CD4-positive, CD25-positive, alpha-beta regulatory T cell (primary cell): ENCODE results near the gene KIF26B. TPM values are rescaled to one million over a fixed set of nuclear protein-coding genes. Genes with fewer than 3 reads are reported as not detected.

Experiments
- ATAC-seq, 2 donors: fragments of 150-1000 bp; cut with Tn5 transposase; one replicate each; pipeline ENCODE4 v1.10.0; 2021; ENCODE audit warnings: low read depth in 2 of 2, moderate number of reproducible peaks in 2 of 2, moderate library complexity in 1 of 2
- DNase-seq, 3 donors: peaks; one replicate each; pipeline versions ENCODE4 v3.0.0 to v3.0.0-alpha.2; 2012 to 2022; ENCODE audit warnings: mixed read lengths in 1 of 3
- H3K27ac ChIP-seq: one replicate; pipeline ENCODE4 v1.7.0; 2013; ENCODE audit warnings: mild to moderate bottlenecking, low read length; ENCODE audit not compliant: insufficient read depth, poor library complexity, severe bottlenecking
- H3K27me3 ChIP-seq: one replicate; pipeline ENCODE4 v1.7.0; 2013; ENCODE audit warnings: low read length; ENCODE audit not compliant: control insufficient read depth, insufficient read depth
- H3K36me3 ChIP-seq: one replicate; pipeline ENCODE4 v1.7.0; 2013; ENCODE audit warnings: mild to moderate bottlenecking, low read length, moderate library complexity; ENCODE audit not compliant: control insufficient read depth, insufficient read depth
- H3K4me1 ChIP-seq: 2 replicates; pipeline ENCODE4 v1.7.0; 2013; ENCODE audit warnings: mild to moderate bottlenecking, low read length; ENCODE audit not compliant: insufficient read depth, control insufficient read depth, poor library complexity, severe bottlenecking
- H3K4me3 ChIP-seq: one replicate; pipeline ENCODE4 v1.7.0; 2013; ENCODE audit warnings: low read depth, mild to moderate bottlenecking, low read length, moderate library complexity
- H3K9me3 ChIP-seq, 2 experiments: 1 replicate in 1 of 2; 2 replicates in 1 of 2; pipeline ENCODE4 v1.7.0; 2013; ENCODE audit warnings: low read length in 2 of 2, mild to moderate bottlenecking in 1 of 2, moderate library complexity in 1 of 2; ENCODE audit not compliant: control insufficient read depth in 2 of 2
- H3K27ac Mint-ChIP-seq, 3 donors: one replicate each; pipeline ENCODE4 v1.8.0; 2020 to 2022; ENCODE audit warnings: mild to moderate bottlenecking in 3 of 3, mixed read lengths in 3 of 3, moderate library complexity in 2 of 3
- H3K27me3 Mint-ChIP-seq: one replicate; pipeline ENCODE4 v1.8.0; 2022; ENCODE audit warnings: mild to moderate bottlenecking, mixed read lengths
- H3K36me3 Mint-ChIP-seq: one replicate; pipeline ENCODE4 v1.8.0; 2020; ENCODE audit warnings: mixed read lengths
- H3K4me1 Mint-ChIP-seq, 4 donors: one replicate each; pipeline ENCODE4 v1.8.0; 2020 to 2022; ENCODE audit warnings: mixed read lengths in 4 of 4, mild to moderate bottlenecking in 1 of 4
- H3K4me3 Mint-ChIP-seq, 4 donors: one replicate each; pipeline ENCODE4 v1.8.0; 2020 to 2022; ENCODE audit warnings: mild to moderate bottlenecking in 4 of 4, mixed read lengths in 4 of 4, moderate library complexity in 3 of 4
- H3K9me3 Mint-ChIP-seq, 7 donors: one replicate each; pipeline ENCODE4 v1.8.0; 2020 to 2022; ENCODE audit warnings: mixed read lengths in 7 of 7, mild to moderate bottlenecking in 3 of 7, moderate library complexity in 2 of 7
- polyA plus RNA-seq, 4 donors: library from polyadenylated mRNA; unstranded; fragments of 300-500 nt; fragmentation: Illumina TruSeq; gene quantifications; one replicate each; pipeline ENCODE4 v1.2.3, GENCODE V29; 2021
- total RNA-seq: library from RNA; stranded (reverse); gene quantifications from one replicate; pipeline ENCODE4 v1.2.3, GENCODE V29; 2022

Gene KIF26B
- total and polyA plus RNA-seq, 5 donors from 2014 or later: not detected

DNA sequence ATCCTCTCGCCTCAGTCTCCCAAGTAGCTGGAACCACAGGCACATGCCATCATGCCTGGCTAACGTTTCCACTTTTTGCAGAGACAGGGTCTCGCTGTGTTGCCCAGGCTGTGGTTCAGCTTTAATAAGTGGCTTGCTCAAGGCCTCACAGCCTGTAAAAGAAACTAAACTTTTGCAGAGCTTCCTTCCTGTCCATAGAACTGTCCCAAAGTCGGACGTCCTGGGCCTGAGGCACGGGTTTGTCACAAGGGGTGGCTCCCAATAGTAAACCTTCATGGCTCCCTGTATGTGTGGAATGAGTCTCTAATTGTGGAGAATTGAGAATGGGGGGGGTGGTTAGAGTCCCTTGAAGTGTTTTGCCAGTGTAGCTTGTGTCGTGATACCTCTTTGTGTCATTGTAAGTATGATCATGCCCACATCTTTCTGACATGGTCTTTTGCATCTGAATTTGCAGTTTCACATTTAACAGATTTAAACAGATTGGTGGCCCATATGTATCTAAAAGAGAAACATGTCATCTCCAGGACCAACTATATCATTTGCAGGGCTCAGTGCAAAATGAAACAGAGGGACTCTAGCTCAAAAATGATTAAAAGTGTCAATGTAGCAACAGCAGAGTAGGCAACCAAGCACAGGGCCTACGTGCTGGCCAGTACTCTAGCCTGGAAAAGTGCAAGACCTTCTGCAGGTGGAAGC lies 332.1 kb downstream of the KIF26B start:
- ATAC-seq (no peak), DNase-seq (no peak)
- no peaks in the 10 kb centered on the region for H3K27me3 ChIP-seq
- no peak overlapping the region for H3K27ac Mint-ChIP-seq
- no peaks in the 10 kb centered on the region for H3K36me3 Mint-ChIP-seq
- H3K36me3 ChIP-seq: no peaks in the 10 kb centered on the region
- H3K27me3 Mint-ChIP-seq: no peaks in the 10 kb centered on the region
- H3K9me3 ChIP-seq: no peaks in the 10 kb centered on the region
- H3K9me3 Mint-ChIP-seq: peaks cover 0 to 2% (median 0%) of the 10 kb centered on the region in 7 donors
- peaks cover 0 to 4% (median 0%) of the 10 kb centered on the region in 4 donors for H3K4me1 Mint-ChIP-seq
- no peak overlapping the region for H3K4me3 Mint-ChIP-seq
- no peak overlapping the region for H3K27ac ChIP-seq
- H3K4me3 ChIP-seq: no peak overlapping the region
- no peaks in the 10 kb centered on the region for H3K4me1 ChIP-seq

DNA sequence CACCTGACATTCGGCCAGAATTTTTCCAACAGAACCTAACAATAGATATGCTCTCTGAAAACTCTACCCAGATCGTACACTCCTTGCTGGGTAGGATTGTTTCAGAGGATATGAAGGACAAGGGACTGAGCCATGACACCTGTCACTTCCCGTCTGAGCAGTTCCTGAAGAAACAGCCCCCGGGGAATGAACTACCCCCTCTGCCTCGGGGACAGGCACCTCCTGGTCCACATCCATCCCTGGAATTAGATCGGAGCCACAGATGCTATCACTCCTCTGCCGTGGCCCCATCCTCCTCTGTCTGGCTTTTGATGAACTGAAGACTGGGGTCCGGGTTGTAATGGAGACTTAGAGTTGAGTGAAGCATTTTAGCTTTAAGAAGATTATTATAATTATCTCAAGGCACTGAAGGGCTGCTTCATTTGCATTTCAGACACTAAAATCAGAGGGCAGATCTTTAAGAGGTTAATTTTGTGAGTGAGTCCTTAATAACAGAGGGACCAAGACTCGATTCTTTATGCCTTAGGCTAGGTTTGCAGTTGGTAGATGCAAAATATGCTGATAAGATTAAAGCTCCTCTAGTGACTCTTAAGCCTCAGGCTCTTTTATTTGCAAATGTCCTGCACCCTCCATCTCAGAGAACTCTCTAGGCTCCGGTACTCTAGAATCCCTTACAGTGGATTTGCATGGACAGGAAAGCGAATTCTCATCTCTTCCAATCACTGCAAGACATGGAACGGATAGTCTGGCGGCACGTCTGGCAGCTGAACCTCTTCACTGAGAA lies 333.8 kb downstream of the KIF26B start:
- H3K36me3 ChIP-seq: no peaks in the 10 kb centered on the region
- ATAC-seq (no peak), DNase-seq (no peak)
- H3K4me1 ChIP-seq: no peaks in the 10 kb centered on the region
- H3K4me3 ChIP-seq: no peak overlapping the region
- H3K27me3 ChIP-seq: no peaks in the 10 kb centered on the region
- H3K4me1 Mint-ChIP-seq: peaks cover 0 to 4% (median 0%) of the 10 kb centered on the region in 4 donors
- H3K36me3 Mint-ChIP-seq: no peaks in the 10 kb centered on the region
- H3K27ac ChIP-seq: no peak overlapping the region
- H3K27ac Mint-ChIP-seq: no peak overlapping the region
- no peak overlapping the region for H3K4me3 Mint-ChIP-seq
- peaks cover 0 to 2% (median 0%) of the 10 kb centered on the region in 7 donors for H3K9me3 Mint-ChIP-seq
- H3K9me3 ChIP-seq: no peaks in the 10 kb centered on the region
- no peaks in the 10 kb centered on the region for H3K27me3 Mint-ChIP-seq

- no peak for ATAC-seq
- no peaks in the 10 kb centered on the region for H3K9me3 ChIP-seq
Measured at GRCh38 chr1:245489838-245490237, 335.1 kb downstream of the KIF26B start.

DNA sequence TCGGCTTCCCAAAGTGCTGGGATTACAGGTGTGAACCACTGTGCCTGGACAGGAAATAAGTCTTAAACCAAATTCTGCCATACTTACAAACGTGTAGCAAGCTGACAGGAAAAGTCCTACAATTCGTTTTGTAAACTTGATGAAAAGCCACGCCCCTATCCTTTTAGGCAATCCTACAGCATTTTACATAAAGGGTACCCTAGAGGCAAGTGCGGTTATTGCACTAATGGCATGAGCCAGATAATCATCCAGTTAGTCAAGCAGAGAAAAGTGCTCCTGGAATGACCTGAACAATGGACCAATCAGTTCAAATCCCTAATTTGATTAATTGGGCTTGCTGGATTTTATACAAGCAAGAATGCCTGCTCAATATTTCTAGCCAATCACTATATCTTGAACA lies 338.2 kb downstream of the KIF26B start:
- ATAC-seq: no peak
- no peak overlapping the region for H3K4me3 Mint-ChIP-seq
- no peaks in the 10 kb centered on the region for H3K4me1 ChIP-seq

More at GRCh38 chr1:245489838-245490237, 335.1 kb downstream of the KIF26B start:
- Histone ChIP-seq H3K4me3 (no peak overlapping the region), H3K4me1 (no peaks in the 10 kb centered on the region), H3K27me3 (no peaks in the 10 kb centered on the region), H3K36me3 (no peaks in the 10 kb centered on the region), H3K27ac (no peak overlapping the region)
- no peak for DNase-seq
- Mint-ChIP-seq H3K27ac (no peak overlapping the region), H3K9me3 (peaks cover 0 to 2% (median 0%) of the 10 kb centered on the region in 7 donors), H3K27me3 (peaks cover 1% of the 10 kb centered on the region), H3K36me3 (no peaks in the 10 kb centered on the region), H3K4me1 (no peaks in the 10 kb centered on the region), H3K4me3 (no peak overlapping the region)

DNA sequence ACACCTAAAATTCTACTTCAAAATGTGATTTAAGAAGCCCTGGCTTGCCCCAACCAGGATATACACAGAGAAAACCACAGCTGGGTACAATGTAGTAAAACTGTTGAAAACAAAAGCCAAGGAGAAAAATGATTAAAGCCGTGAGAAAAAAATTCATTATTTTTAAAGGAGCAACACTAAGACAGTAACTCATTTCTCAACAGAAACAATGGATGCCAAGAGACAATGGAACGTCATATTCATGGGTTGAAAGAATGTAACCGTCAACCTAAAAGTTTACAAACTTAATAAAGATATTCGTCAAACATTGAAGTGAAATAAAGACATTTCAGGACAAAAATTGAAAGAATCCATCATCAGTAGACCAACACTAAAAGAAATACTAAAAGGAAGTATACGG lies 340.9 kb downstream of the KIF26B start:
- H3K27me3 Mint-ChIP-seq: peaks cover 5% of the 10 kb centered on the region
- H3K36me3 Mint-ChIP-seq: no peaks in the 10 kb centered on the region

More for the DNA sequence above, 338.2 kb downstream of the KIF26B start:
- peaks cover 5% of the 10 kb centered on the region for H3K27me3 Mint-ChIP-seq
- Histone ChIP-seq H3K4me3 (no peak overlapping the region), H3K36me3 (no peaks in the 10 kb centered on the region), H3K27me3 (peaks cover 1% of the 10 kb centered on the region), H3K9me3 (no peaks in the 10 kb centered on the region), H3K27ac (no peak overlapping the region)
- H3K9me3 Mint-ChIP-seq: peaks cover 0 to 4% (median 0%) of the 10 kb centered on the region in 7 donors
- no peak for DNase-seq
- no peaks in the 10 kb centered on the region for H3K36me3 Mint-ChIP-seq
- H3K27ac Mint-ChIP-seq: no peak overlapping the region
- no peaks in the 10 kb centered on the region for H3K4me1 Mint-ChIP-seq

DNA sequence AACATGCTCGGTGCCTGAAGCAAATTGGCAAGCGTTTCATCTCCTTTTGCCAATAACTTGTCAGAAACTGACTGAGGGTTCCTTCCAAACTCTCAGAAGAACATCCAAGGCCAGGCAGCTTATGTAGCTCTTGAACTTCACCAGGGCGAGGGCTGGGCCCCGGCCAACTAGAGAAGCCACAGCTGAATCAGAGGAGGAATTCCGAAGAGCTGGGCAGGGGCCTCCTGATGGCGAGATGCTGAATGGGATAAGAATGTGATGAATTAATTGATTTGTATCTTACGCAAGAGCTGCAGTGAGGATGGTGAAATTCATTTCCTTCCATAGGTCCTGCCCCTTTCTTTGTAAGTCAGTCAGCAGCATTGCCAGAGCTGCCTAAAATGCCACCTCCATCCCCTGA lies 345.8 kb downstream of the KIF26B start:
- Mint-ChIP-seq H3K27ac (no peak overlapping the region), H3K9me3 (peaks cover 0 to 1% (median 0%) of the 10 kb centered on the region in 7 donors), H3K4me1 (no peaks in the 10 kb centered on the region), H3K4me3 (no peak overlapping the region), H3K27me3 (no peaks in the 10 kb centered on the region), H3K36me3 (no peaks in the 10 kb centered on the region)
- ATAC-seq (no peak), DNase-seq (no peak)
- H3K27ac ChIP-seq: no peak overlapping the region
- H3K9me3 ChIP-seq: no peaks in the 10 kb centered on the region
- H3K36me3 ChIP-seq: no peaks in the 10 kb centered on the region
- H3K4me3 ChIP-seq: no peak overlapping the region
- no peaks in the 10 kb centered on the region for H3K27me3 ChIP-seq
- H3K4me1 ChIP-seq: no peaks in the 10 kb centered on the region

More for the DNA sequence above, 340.9 kb downstream of the KIF26B start:
- Histone ChIP-seq H3K4me3 (no peak overlapping the region), H3K27ac (no peak overlapping the region), H3K36me3 (no peaks in the 10 kb centered on the region), H3K4me1 (no peaks in the 10 kb centered on the region), H3K9me3 (no peaks in the 10 kb centered on the region), H3K27me3 (peaks cover 1% of the 10 kb centered on the region)
- no peak for DNase-seq
- no peak for ATAC-seq
- H3K27ac Mint-ChIP-seq: no peak overlapping the region
- H3K4me1 Mint-ChIP-seq: no peaks in the 10 kb centered on the region
- H3K9me3 Mint-ChIP-seq: peaks cover 0 to 4% (median 0%) of the 10 kb centered on the region in 7 donors
- H3K4me3 Mint-ChIP-seq: no peak overlapping the region

DNA sequence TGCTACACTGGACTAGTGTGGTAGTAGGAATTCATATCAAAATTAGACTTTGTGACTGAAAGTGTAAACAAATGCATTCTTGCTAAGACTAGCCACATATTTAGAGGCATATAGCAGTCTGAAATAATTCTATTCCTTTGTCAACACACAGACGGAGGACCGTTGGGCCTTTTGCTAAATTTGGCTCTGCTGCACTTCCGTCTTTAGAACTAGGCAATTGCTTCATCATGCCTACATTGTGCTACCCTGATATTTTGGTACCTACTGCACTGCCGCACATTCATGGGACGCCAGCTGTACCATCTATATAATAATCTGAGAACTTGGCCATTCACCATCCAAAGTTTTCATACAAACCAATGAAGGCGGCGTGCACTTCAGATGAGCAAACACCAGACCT lies 346.8 kb downstream of the KIF26B start:
- Mint-ChIP-seq H3K4me3 (no peak overlapping the region), H3K9me3 (peaks cover 0 to 1% (median 0%) of the 10 kb centered on the region in 7 donors), H3K36me3 (no peaks in the 10 kb centered on the region), H3K27ac (no peak overlapping the region), H3K4me1 (no peaks in the 10 kb centered on the region), H3K27me3 (no peaks in the 10 kb centered on the region)
- no peaks in the 10 kb centered on the region for H3K27me3 ChIP-seq
- no peaks in the 10 kb centered on the region for H3K9me3 ChIP-seq
- H3K4me1 ChIP-seq: no peaks in the 10 kb centered on the region
- H3K36me3 ChIP-seq: no peaks in the 10 kb centered on the region
- no peak overlapping the region for H3K27ac ChIP-seq
- ATAC-seq (no peak), DNase-seq (no peak)
- no peak overlapping the region for H3K4me3 ChIP-seq
